ENCODE data around the gene CATSPER3.

DNA sequence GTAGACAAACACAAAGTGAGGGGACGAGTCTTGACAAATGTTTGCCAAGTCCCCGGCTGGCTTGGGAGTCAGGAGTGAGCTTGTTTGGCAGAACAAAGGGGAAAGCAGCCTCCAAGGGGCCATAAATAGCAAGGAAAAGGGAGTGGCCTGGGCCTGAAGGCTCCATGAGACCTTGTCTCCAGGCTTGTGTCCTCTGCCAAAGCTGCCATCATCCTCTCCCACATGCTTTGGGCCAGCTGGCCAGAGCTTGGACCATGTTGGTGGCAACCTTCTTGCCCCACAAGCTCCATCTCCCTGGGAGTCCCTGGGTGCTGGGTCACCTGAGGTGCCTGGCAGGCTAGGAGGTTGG lies 79.6 kb downstream of the CATSPER3 start:
- TF ChIP-seq, protein P1, sequence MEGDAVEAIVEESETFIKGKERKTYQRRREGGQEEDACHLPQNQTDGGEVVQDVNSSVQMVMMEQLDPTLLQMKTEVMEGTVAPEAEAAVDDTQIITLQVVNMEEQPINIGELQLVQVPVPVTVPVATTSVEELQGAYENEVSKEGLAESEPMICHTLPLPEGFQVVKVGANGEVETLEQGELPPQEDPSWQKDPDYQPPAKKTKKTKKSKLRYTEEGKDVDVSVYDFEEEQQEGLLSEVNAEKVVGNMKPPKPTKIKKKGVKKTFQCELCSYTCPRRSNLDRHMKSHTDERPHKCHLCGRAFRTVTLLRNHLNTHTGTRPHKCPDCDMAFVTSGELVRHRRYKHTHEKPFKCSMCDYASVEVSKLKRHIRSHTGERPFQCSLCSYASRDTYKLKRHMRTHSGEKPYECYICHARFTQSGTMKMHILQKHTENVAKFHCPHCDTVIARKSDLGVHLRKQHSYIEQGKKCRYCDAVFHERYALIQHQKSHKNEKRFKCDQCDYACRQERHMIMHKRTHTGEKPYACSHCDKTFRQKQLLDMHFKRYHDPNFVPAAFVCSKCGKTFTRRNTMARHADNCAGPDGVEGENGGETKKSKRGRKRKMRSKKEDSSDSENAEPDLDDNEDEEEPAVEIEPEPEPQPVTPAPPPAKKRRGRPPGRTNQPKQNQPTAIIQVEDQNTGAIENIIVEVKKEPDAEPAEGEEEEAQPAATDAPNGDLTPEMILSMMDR (IDR thresholded peaks at IDR 0.05; ENCODE audit: poor library complexity, severe bottlenecking), result no peak
- TF ChIP-seq EZH2 (IDR thresholded peaks at IDR 0.05; ENCODE audit: borderline replicate concordance, insufficient read depth, low read length, poor library complexity, severe bottlenecking) (no peak), POLR2AphosphoS5 (IDR thresholded peaks at IDR 0.05) (no peak), RAD21 (conservative IDR thresholded peaks at IDR 0.05) (no peak), EP300 (conservative IDR thresholded peaks at IDR 0.05; ENCODE audit: poor library complexity, severe bottlenecking) (no peak), TAF1 (IDR thresholded peaks at IDR 0.05; ENCODE audit: low read depth) (no peak), SMC3 (conservative IDR thresholded peaks at IDR 0.05; ENCODE audit: poor library complexity) (no peak), MXI1 (conservative IDR thresholded peaks at IDR 0.05; ENCODE audit: poor library complexity, severe bottlenecking) (no peak)
- TF ChIP-seq, protein P2, sequence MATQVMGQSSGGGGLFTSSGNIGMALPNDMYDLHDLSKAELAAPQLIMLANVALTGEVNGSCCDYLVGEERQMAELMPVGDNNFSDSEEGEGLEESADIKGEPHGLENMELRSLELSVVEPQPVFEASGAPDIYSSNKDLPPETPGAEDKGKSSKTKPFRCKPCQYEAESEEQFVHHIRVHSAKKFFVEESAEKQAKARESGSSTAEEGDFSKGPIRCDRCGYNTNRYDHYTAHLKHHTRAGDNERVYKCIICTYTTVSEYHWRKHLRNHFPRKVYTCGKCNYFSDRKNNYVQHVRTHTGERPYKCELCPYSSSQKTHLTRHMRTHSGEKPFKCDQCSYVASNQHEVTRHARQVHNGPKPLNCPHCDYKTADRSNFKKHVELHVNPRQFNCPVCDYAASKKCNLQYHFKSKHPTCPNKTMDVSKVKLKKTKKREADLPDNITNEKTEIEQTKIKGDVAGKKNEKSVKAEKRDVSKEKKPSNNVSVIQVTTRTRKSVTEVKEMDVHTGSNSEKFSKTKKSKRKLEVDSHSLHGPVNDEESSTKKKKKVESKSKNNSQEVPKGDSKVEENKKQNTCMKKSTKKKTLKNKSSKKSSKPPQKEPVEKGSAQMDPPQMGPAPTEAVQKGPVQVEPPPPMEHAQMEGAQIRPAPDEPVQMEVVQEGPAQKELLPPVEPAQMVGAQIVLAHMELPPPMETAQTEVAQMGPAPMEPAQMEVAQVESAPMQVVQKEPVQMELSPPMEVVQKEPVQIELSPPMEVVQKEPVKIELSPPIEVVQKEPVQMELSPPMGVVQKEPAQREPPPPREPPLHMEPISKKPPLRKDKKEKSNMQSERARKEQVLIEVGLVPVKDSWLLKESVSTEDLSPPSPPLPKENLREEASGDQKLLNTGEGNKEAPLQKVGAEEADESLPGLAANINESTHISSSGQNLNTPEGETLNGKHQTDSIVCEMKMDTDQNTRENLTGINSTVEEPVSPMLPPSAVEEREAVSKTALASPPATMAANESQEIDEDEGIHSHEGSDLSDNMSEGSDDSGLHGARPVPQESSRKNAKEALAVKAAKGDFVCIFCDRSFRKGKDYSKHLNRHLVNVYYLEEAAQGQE (IDR thresholded peaks at IDR 0.05; ENCODE audit: borderline replicate concordance), result no peak

All from neural cell (in vitro differentiated cells).